HG02610 (cell line): ENCODE data around the gene DGLUCY.
"Not testable (repeated sequence)": the region's sequence is repeated elsewhere in the genome, so short reads cannot be mapped to it uniquely, and the experiment has no call there.

Source experiments
- ATAC-seq: cut with Tn5 transposase; IDR thresholded peaks from one replicate; pipeline ENCODE4 v1.9.1; 2021; ENCODE audit warnings: mild to moderate bottlenecking, moderate library complexity; ENCODE audit not compliant: unreplicated experiment

The DGLUCY gene

DNA sequence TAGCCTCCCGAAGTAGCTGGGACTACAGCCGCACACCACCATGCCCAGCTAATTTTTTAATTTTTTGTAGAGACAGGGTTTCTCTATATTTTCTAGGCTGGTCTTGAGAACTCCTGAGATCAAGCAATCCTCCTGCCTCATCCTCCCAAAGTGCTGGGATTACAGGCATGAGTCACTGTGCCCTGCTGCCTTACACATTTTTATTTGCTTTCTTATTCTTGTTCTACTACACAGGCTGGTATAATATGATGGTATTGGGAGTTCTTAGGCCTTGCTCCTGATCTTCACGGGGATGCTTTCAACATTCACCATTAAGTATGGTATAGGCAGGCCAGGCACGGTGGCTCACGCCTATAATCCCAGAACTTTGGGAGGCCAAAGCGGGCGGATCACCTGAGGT is 21.2 kb downstream of the DGLUCY start:
- no peak for ATAC-seq

DNA sequence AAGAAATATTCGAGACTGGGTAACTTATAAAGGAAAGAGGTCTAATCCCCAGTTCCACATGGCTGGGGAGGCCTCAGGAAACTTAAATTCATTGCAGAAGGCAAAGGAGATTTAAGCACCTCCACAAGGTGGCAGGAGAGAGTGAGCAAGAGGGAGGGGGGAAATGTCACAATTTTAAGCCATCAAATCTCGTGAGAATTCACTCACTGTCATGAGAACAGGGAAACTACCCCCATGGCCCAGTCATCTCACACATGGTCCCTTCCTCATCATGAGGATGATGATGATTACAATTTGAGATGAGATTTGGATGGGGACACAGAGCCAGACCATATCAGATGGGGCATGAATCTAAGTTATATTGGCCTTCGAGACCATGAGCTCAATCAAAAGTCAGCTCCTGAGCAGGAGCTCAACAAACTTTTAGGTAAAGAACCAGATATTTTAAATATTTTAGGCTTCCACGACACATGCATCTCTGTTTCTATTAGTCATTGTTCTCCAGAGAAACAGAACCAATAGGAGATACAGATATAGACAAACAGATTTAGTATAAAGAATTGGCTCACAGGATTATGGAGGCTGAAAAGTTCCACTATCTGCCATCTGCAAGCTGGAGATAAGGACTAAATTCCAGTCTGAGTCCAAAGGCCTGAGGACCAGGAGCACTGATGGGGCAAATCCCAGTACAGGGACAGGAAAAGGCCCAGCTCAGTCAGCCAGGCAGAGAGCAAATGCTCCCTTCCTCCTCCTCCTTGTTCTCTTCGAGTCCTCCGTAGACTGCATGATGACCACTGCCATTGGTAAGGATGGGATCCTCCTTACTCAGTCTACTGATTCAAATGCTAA is 24.9 kb downstream of the DGLUCY start:
- no peak for ATAC-seq

DNA sequence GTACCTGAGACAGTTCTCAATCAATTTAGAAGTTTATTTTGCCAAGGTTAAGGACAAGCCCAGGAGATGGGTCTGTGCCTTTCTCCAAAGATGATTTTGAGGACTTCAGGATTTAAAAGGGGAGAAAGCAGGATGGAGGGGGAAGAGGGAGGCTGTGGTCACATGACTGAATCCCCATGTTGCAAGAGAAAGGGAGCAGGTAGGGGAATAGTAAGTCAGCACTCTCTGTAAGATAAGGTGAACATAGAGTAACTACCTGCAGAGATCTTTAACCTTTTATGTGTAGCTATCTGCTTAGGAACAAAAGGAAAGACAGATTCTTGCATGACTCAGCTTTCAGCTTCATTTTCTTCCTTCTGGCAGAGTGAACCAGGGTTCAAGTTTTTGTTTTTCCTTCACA is 25.9 kb downstream of the DGLUCY start:
- no peak for ATAC-seq

DNA sequence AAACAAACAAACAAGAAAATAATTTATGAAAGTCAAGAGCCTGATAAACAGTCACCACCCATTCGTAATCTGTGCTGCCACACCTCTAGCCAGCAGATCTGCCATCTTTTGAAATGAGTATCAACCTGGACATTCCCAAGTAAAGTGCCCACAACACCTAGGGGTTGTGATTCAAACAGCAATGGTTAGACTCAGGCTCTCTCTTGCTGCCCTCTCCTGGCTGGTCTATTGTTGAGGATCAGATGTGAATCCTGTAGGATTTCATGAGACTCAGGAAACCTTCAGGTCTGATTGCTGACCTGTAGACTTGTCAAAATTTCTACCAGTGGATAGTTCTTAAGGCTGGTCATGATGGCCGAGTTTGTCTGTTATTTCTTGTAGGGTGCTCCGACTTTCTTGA is 26.8 kb downstream of the DGLUCY start:
- ATAC-seq = no peak

DNA sequence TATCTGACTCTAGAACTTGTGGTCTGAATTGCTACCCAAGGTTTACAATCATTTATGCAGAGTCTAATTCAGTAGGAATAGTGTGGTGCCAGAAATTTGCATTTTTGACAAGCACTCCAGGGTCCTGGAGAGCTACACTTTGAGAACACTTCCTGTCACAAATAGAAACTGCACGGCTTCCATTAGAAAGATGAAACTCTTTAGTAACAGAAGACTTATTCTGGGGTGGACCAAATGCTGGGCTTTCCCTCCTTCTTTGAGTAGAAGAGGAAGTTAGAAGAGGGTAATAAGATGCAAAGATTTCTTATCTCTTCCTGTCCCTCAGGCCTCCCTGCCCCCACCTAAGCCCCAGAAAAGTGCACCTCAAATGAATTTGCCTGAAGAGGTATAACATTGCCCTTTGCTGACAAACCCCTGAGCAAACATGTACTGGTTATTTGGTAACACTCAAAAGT is 28.4 kb downstream of the DGLUCY start:
- ATAC-seq = peak; percentile 90

DNA sequence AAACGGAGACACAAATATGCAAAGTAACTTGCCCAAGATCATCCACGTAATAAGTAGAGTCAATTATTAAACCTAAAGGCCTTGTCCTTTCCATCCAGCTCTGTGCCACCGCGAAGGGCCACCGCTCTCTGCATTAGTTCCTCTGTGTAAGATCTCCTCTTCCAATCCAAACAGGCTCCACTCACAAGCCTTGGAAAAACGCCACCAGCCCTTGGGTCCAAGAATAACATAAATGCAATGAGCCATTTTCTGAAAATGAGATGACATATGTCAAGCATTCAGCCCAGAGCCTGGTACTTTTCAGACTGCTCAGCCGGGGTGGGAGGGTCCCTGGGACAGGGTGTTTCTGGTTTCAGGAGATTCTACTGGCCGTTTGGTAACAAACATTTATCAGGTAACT is 30.0 kb downstream of the DGLUCY start:
- no peak for ATAC-seq

DNA sequence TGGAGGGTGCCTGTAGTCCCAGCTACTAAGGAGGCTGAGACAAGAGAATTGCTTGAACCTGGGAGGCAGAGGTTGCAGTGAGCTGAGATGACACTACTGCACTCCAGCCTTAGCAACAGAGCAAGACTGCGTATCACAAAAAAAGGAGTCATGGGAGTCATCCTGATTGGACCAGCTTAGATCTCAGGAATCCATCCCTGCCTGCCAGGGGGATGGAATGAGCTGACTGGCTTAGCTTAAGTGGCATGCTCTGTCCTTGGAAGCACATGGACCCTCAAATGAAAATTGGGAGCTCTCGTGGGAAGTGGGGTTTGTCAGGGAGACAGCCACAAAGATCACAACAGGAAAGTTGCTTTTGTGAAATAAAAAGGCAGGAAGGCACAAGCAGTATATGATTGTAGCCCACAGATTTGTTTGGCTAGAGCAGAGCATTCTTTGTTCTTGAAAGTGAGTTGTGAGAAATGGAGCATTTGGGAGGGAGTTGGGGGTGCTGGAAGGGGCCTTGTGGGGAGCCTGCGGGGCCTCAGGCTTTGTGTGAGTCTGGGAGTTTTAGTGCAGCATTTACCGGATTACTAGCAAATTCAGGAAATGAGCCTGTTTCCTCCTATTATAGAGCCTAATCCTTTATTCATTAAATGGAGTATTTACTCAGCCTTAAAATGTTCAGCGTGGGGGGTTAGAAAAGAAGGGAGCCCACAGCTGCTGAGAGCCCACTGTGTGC is 30.7 kb downstream of the DGLUCY start:
- no peak for ATAC-seq

DNA sequence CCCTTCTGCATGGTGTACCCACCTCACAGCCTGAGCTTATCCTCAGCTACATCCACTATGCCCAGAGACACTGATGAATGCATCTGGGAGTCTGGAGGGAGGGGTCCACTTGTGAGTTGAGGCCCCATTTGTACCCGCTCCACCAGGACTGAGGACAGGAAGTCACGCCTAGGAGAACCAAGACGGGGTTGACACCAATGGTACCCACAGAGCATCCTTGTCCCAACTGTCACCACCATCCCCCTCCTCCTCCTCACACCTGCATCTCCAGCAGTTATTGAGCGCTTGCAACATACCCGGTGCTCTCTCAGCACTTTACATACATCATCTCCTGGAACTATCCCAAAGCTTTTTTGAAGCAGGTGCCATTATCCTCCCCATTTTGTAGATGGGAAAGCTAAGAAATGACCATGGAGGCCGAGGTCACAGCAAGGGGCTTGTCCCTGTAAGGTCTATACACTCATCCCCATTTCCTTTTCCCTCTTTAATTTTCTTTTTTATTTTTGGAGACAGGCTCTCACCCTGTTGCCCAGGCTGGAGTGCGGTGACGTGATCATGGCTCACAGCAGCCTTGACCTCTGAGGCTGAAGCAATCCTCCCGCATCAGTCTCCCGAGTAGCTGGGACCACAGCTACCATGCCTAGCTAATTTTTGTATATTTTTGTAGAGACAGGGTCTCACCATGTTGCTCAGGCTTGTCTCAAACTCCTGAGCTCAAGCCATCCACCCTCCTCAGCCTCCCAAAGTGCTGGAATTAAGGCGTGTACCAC is 31.7 kb downstream of the DGLUCY start:
- no peak for ATAC-seq

DNA sequence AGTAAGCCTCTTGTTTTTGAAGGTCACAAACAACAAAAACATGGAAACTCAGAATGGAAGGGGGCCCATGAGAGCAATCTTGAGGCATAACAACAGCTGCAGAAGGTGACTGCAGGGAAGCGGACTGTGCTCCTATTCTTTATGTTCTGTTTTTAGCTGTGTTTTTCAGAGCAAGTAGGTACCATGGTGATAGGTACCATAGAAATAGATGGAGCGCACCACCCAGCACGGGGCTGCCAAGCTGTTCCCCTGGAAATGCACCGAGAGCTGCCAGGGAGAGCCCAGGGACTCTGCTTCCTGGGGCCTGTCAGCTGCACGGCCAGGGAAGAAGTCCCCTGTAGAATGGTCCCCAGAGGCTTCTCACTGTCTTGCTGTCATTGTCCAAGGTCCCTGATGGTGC is 32.8 kb downstream of the DGLUCY start:
- ATAC-seq = no peak

DNA sequence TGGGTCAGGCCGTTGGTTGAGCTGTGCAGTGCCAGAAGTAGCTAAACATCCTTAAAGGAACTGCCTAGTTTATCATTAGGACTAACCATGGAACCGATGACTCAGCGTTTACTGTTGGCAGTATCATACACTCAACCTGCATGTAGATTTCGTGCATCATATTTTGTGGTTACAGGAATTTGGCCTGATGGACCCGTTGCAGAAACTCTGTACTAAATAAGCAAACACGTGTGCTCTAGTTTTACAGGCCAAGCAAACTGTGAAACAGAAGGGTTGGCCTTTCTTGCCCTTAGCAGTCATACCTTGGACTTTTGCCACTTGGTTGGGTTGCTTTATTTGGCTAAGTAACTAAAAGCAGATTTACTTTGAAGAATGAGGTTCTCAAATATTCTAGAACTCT is 35.6 kb downstream of the DGLUCY start:
- ATAC-seq = no peak

DNA sequence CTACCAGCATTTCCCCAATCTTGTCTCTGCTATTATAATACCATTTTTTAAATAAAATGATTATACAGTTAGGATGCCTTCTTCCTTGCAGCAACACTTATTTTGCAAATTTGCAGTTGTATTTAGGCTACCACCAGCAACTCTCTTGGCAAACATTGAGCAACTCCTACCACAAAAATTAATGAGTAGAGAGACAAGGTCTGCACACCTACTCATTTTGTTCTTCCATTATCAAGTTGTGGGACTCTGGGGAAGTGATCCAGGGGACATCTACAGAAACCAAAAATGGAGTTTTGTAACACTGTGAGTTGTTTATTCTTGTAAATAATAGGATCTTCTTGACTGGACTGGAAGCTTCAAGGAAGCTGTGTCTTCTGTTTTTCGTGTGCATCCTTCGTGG is 38.6 kb downstream of the DGLUCY start:
- ATAC-seq = no peak

DNA sequence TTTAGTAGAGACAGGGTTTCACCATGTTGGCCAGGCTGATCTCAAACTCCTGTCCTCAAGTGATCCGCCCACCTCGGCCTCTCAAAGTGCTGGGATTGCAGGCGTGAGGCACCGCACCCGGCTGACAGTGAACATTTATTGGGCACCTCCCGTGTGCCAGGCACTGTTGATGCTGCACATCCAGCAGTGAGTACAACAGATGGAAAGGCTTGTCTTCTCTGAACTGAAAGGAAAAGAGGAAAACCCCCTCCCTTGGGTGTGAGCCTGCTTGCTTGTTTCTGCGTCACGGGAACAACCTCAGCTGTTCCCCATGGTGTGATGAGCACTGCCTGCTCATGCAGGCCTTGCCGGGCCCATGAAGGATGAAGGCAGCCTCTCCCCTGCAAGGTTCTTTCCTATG is 39.5 kb downstream of the DGLUCY start:
- no peak for ATAC-seq

DNA sequence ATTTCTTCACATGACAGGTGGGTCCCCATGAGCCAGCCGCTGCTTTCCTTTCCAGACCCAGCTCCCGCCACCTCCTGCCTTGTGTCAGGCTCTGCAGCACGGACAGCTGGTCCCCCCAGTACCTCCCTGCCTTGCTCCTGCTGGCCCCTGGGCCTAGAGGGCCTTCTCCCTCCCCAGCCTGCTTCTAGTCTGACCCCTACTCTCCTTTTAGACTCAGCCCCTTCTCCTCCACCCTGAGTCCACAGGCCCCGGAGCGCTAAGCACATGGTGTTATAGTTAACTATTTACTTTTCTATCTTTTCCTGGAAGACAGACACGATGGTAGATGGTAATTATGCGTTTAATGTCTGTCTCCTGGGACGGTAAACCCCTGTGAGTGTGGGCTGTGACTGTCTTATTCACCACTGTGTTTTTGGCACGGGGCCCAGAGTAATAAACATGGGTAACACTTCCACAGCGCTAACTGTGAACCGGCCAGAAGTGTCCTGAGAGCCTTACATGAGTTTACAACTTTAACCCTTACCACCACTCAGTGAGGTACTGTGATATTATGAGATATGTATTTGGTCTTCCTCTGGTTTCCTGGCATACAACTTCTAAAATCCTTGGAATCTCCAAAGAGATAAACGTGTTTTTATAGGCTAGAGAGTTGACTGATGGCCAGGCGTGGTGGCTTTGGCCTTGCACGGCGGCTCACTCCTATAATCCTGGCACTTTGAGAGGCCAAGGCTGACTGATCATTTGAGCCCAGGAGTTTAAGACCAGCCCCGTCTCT is 41.2 kb downstream of the DGLUCY start:
- no peak for ATAC-seq

DNA sequence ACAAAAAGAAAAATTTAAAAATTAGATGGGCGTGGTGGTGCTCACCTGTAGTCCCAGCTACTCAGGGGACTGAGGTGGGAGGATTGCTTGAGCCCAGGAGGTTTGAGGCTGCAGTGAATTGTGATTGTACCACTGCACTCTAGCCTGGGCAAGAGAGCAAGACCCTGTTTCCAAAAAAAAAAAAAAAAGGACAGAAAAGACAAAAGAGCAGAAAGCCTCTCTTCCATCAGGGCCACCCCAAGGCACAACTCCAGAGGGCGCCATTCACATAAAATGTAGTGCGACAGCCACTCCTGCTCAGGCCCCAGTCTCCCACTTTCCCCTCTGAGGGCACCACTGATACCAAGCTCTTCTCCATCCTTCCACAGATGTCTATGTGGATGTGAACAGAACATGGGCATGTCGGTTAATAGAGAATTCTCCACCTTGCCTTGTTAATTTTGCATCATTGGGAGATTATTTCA is 41.8 kb downstream of the DGLUCY start:
- no peak for ATAC-seq

DNA sequence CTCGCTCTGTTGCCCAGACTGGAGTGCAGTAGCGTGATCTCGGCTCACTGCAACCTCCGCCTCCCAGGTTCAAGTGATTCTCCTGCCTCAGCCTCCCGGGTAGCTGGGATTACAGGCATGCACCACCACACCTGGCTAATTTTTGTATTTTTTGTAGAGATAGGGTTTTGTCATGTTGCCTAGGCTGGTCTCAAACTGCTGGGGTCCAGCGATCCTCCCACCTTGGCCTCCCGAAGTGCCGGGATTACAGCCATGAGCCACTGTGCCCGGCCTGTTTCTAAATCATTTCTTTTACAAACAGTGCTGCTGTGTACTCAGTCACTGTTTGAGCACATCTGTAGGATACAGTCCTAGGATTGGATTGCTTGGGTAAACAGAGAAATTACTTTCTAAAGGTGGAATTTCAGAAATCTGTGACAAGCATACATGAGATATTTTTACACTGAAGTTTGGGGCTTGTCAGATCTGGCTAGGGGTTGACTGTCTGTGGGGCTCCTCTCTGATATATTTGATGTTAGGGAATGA is 42.3 kb downstream of the DGLUCY start:
- ATAC-seq = not testable (repeated sequence)

DNA sequence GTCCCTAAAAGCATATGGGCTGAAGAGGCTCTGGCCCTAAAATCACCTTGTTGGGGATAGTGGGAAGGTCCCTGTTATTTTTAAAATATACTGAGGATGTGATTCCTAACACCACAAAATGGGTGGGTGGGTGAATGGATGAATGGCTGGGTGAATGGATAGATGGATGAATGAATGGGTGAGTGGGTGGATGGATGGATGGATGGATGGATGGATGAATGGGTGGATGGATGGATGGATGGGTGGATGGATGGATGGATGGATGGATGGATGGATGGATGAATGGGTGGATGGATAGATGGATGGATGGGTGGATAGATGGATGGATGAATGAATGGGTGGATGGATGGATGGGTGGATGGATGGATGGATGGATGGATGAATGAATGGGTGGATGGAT is 43.0 kb downstream of the DGLUCY start:
- not testable (repeated sequence) for ATAC-seq

DNA sequence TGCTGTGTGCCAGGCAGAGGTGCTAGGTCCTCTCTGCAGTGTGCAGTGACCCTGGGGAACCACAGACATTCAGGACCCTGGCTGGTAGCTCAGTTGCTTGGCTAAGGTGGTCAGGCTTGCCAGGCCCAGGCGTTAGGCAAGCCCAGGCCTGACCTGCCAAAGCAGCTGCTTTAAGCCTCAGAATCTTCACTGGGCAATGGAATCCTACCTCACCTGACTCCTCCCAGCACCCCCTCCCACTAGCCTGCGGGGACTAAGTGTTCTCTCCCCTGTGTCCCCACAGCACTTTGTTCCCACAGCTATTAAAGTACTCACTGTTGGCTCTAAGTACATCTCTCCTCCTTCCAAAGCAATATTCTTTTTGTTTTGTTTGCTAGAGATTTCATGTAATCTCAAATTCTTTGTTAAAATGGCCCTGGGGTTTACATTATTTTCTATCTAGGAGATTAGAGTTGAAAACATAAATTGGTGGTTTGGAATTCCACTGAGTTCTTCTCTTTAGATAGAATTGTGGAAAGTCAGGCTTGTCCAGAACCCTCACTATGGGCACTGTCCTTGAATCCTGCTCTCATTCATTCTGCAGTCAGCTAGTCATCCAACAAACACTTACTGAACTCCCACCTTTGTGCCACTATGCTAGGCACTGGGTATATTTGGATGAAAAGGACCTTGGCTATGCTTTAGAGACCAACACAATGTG is 44.4 kb downstream of the DGLUCY start:
- ATAC-seq = no peak

DNA sequence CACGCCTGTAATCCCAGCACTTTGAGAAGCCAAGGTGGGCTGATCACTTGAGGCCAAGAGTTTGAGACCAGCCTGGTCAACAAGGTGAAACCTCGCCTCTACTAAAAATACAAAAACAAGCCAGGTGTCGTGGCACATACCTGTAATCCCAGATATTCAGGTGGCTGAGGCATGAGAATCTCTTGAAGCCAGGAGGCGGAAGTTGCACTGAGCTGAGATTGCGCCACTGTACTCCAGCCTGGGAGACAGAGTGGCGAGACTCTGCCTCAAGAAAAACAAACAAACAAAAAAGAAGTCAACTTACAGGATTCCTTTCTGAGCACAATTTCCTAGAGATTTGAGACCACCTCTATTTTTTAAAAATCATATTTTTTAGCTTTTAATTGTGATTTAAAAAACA is 45.3 kb downstream of the DGLUCY start:
- no peak for ATAC-seq

DNA sequence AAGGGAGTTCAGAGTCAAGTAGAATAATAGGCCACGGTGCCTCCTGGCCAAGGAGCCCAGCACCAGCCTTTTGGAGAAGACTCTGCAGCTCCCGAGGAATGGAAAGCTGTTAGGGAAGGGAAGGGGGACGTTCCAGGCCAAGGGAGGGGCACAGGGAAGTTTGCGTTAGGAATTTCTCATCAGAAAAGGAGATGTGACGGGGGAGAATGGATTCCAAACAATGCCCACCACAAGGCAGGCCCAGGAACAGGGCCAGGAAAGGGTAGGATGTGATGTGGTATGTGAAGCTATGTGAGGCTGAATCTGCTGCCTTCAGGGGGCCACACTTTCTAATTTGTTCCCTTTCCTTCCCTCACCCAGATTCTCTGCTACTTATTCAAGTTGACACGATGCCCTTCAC is 46.0 kb downstream of the DGLUCY start:
- ATAC-seq = no peak

DNA sequence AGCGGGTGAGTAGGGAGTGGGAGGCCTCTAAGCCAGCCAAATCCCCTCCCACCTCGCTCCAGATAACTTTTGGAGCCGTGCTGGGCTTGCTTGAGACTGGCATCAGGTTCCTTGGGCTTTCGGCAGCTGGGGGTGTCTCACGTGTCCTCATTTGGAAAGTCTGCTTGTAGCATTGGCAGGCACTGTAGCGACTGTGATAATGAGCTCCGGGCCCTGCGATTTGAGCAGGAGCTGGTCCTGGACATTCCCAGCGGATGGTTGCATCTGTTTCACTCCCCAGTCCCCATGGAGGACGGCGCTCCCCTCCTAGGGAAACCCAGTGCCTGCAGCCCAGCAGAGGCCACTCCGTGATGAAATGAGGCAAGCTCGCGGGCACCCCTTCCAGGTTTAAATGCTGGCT is 49.4 kb downstream of the DGLUCY start:
- no peak for ATAC-seq
